ENCODE measurements around the gene TMEM132C. TPM values are rescaled to one million over a fixed set of nuclear protein-coding genes. Genes with fewer than 3 reads are reported as not detected.

Gene TMEM132C
- total RNA-seq, 2 experiments from 2014 or later, result not detected

DNA sequence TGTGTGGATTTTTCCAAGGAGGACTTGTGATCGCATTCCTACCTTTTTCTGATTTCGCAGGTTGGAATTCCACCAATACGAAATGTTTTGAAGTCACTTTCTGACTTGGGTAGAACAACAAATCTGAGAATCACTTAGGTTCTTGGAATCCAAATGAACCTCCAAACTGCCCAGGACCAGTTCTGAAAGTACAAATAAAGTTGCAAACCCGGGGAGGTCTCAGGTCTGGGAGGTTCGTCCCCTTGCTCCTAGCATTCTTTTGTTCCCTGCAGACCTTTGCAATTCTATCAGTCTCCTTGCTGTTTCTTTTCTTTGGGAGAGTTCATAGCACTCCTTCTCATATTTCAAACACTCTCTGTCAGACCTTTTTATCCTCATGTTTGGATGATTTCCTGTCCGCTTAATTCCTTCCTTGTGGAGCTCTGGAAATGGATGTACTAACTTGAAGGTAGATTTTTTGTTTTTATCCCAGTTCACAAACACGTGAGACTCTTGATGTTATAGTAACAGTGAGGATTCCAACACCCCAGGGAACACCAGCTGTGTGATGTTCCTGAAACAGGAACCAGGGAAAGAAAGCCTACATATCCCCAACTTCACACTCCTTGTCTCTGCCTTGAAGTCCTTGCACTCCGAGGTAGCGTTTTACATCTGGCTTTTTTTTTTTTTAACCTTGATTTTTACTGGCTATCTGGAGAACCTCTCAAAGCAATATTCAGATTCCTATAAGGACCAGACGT is 70.6 kb downstream of the TMEM132C start:
- POLR2A ChIA-PET, result no interaction called here
- DNase-seq (no peak), ATAC-seq (ENCODE audit: low read depth) (no peak)
- no peak overlapping the region for H3K4me3 Mint-ChIP-seq
- no peak overlapping the region for H3K27ac Mint-ChIP-seq
- no peaks in the 10 kb centered on the region for H3K36me3 Mint-ChIP-seq
- H3K9me3 Mint-ChIP-seq, result no peaks in the 10 kb centered on the region
- H3K4me1 Mint-ChIP-seq, result no peaks in the 10 kb centered on the region
- H3K27me3 Mint-ChIP-seq, result no peaks in the 10 kb centered on the region

DNA sequence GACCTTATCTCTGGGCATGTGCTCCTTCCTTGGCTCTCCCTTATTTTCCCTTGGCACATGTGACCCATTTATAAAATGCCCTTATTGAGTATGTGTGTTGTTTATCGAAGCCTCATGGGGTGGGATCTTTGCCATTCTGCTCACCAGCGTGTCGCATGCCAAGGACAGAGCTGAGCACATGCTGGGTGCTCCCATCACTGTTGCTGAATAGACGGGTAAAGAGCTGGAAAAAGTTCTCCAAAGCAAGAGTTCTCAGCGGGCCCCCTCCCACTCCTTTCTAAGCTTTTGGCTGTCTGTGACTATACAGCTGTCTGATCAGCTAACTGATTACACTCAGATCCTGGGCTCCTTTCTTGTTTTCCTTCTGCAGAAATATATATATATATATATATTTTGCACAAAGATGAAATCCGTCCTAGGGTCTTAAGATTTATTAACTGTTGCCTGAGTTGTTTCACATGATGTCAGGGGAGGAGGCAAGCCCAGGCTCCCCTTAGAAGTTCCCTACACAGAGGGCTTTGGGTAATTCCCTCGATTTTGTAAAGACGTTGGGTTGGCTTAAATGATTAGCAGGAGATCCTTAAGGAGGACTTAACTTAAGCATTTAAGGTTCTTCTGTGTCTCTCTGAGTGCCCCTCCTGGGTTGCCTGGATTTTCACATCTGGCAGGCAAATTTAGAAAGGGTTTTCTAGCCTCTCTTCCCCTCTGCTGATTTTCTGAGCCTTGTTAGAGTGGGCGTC is 71.6 kb downstream of the TMEM132C start:
- H3K27ac Mint-ChIP-seq, result no peak overlapping the region
- no peaks in the 10 kb centered on the region for H3K4me1 Mint-ChIP-seq
- no peaks in the 10 kb centered on the region for H3K9me3 Mint-ChIP-seq
- no peaks in the 10 kb centered on the region for H3K27me3 Mint-ChIP-seq
- no peak overlapping the region for H3K4me3 Mint-ChIP-seq
- POLR2A ChIA-PET, result no interaction called here
- no peaks in the 10 kb centered on the region for H3K36me3 Mint-ChIP-seq
- DNase-seq (no peak), ATAC-seq (ENCODE audit: low read depth) (no peak)

GRCh38 chr12:128339126-128339520 is 72.2 kb downstream of the TMEM132C start:
- ATAC-seq (ENCODE audit: low read depth) (no peak), DNase-seq (no peak)
- Mint-ChIP-seq H3K36me3 (no peaks in the 10 kb centered on the region), H3K9me3 (no peaks in the 10 kb centered on the region), H3K4me3 (no peak overlapping the region), H3K4me1 (no peaks in the 10 kb centered on the region), H3K27ac (no peak overlapping the region), H3K27me3 (no peaks in the 10 kb centered on the region)
- POLR2A ChIA-PET, result no interaction called here

DNA sequence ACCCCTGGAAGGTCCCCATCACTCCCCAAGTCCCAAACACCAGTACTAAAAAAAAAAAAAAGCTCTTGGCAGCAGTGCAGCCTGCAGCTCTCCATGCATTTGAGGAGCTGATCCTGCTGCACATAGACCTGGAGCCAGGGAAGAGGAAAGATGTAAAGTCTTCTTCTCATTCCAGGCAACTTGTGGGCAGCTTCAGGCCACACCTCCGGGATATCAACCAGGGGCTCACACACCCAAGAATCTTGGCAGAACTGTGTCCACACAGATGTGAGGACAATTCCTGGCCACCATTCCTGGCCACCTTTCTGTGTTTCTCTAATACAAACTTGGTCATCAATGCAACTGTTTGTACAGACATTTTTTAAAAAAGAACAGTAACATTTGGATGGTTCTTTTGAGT is 72.7 kb downstream of the TMEM132C start:
- H3K27ac Mint-ChIP-seq, result no peak overlapping the region

DNA sequence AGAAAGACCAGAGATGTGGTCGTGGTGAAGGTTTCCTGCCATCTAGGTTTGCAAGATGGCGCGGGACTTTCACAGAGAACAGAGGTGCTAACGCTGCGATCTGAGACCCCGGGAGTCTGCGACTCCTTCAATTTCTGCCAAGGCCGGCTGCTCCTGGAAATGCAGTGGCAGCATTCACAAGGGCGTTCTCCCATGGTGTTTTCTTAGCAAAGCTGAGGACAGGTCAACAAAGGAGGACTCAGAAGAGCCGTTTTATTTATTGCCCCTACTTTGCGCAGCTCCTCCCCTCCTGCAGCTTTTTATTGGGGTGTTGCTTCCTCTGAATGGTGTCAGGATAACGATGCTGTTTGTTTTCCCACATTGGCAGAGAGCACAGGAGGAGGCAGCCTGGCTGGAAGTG is 86.3 kb downstream of the TMEM132C start:
- Mint-ChIP-seq H3K27me3 (no peaks in the 10 kb centered on the region), H3K9me3 (peaks cover 18% of the 10 kb centered on the region), H3K4me1 (no peaks in the 10 kb centered on the region), H3K27ac (no peak overlapping the region), H3K36me3 (no peaks in the 10 kb centered on the region), H3K4me3 (no peak overlapping the region)
- ATAC-seq (ENCODE audit: low read depth) (no peak), DNase-seq (no peak)
- POLR2A ChIA-PET, result no interaction called here

More for the DNA sequence above, 72.7 kb downstream of the TMEM132C start:
- Mint-ChIP-seq H3K4me1 (no peaks in the 10 kb centered on the region), H3K9me3 (no peaks in the 10 kb centered on the region), H3K36me3 (no peaks in the 10 kb centered on the region), H3K27me3 (no peaks in the 10 kb centered on the region), H3K4me3 (no peak overlapping the region)
- DNase-seq (no peak), ATAC-seq (ENCODE audit: low read depth) (no peak)
- POLR2A ChIA-PET, result no interaction called here

- Mint-ChIP-seq H3K36me3 (no peaks in the 10 kb centered on the region), H3K27me3 (no peaks in the 10 kb centered on the region), H3K4me3 (no peak overlapping the region), H3K27ac (no peak overlapping the region), H3K4me1 (no peaks in the 10 kb centered on the region), H3K9me3 (peaks cover 10% of the 10 kb centered on the region)
- DNase-seq (no peak), ATAC-seq (ENCODE audit: low read depth) (no peak)
- POLR2A ChIA-PET, result no interaction called here
Observed at GRCh38 chr12:128356547-128356946, 89.6 kb downstream of the TMEM132C start.

GRCh38 chr12:128361400-128361995 is 94.5 kb downstream of the TMEM132C start:
- H3K27me3 Mint-ChIP-seq, result peaks cover 8% of the 10 kb centered on the region
- DNase-seq, result no peak
- POLR2A ChIA-PET, result no interaction called here
- H3K4me1 Mint-ChIP-seq, result no peaks in the 10 kb centered on the region
- H3K36me3 Mint-ChIP-seq, result no peaks in the 10 kb centered on the region
- no peak overlapping the region for H3K4me3 Mint-ChIP-seq
- H3K9me3 Mint-ChIP-seq, result no peaks in the 10 kb centered on the region
- no peak overlapping the region for H3K27ac Mint-ChIP-seq
- no peak for ATAC-seq (ENCODE audit: low read depth)

DNA sequence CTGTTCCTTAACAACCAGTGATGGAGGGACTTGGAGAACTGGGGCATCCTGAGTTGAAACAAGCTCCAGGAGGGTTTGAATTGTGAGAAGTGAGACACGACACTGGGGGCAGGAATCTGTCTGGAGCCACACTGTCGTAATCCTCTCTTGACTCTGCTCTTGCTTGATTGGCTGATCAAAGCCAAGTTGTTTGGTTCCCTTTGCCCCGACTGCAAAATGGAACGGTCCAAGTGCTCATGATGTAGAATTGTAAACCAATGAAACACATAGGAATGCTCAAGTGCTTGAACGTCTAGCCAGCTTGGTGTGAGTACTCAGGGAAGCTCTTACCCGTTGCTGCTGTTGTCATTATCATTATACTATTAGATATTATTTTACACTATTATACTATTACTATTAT is 98.1 kb downstream of the TMEM132C start:
- H3K4me3 Mint-ChIP-seq, result no peak overlapping the region
- POLR2A ChIA-PET, result no interaction called here
- no peaks in the 10 kb centered on the region for H3K36me3 Mint-ChIP-seq
- H3K9me3 Mint-ChIP-seq, result no peaks in the 10 kb centered on the region
- no peak overlapping the region for H3K27ac Mint-ChIP-seq
- peaks cover 12% of the 10 kb centered on the region for H3K27me3 Mint-ChIP-seq
- no peak for ATAC-seq (ENCODE audit: low read depth)
- no peaks in the 10 kb centered on the region for H3K4me1 Mint-ChIP-seq
- DNase-seq, result no peak

DNA sequence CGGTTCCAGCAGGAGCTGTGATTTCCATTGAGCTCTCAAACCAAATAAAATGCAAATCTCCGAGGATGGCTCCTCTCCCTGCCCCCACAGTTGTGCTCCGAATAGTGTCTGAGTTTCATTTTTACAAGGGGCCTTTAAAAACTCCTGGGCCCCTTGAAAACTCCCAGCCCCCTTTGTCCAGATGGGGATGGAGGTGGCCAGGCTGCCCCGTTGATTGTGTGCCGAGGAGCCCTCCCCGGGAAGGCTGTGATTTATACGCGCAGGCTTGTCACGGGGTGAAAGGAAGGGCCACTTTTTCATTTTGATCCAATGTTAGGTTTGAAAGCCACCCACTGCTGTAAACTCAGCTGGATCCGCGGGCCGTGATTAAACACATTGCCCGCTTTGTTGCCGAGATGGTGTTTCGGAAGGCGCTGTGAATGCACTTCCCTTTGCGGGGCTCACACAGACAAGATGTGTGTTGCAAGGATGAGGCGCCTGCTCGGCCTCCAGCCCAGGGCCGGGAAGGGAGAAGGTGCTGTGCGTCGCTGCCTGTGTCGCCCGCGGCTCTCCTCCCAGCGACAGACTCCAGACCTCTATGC is 98.8 kb downstream of the TMEM132C start:
- Mint-ChIP-seq H3K9me3 (peaks cover 2% of the 10 kb centered on the region), H3K4me3 (no peak overlapping the region), H3K36me3 (no peaks in the 10 kb centered on the region), H3K27ac (no peak overlapping the region), H3K4me1 (no peaks in the 10 kb centered on the region), H3K27me3 (peaks cover 12% of the 10 kb centered on the region)
- DNase-seq, result no peak
- no peak for ATAC-seq (ENCODE audit: low read depth)
- POLR2A ChIA-PET, result no interaction called here

DNA sequence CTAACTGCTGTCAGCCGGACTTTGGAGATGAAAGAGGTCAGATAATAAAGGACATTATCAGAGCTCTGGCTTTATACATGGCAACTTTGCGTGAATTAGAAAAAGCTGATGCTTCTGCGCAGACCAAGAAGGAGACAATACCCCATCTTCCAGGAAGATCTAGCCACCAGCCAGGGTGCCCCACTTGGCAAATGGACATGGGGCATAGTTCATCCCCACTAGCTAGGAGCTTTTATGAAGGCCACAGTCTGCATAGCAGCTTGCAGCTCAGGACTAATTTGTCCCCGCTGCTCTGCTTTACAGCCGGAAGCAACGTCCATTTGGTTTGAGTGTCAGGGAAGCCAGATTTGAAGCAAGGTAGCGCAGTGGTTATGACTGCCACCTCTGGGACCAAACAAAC is 101.0 kb downstream of the TMEM132C start:
- ATAC-seq (ENCODE audit: low read depth), result no peak

GRCh38 chr12:128381541-128381940 is 114.6 kb downstream of the TMEM132C start:
- DNase-seq (no peak), ATAC-seq (ENCODE audit: low read depth) (no peak)
- Mint-ChIP-seq H3K27me3 (no peaks in the 10 kb centered on the region), H3K36me3 (no peaks in the 10 kb centered on the region), H3K4me3 (no peak overlapping the region), H3K4me1 (no peaks in the 10 kb centered on the region), H3K9me3 (peaks cover 9% of the 10 kb centered on the region), H3K27ac (no peak overlapping the region)
- POLR2A ChIA-PET, result no interaction called here

More for the DNA sequence above, 101.0 kb downstream of the TMEM132C start:
- no peak for DNase-seq
- no peak overlapping the region for H3K27ac Mint-ChIP-seq
- POLR2A ChIA-PET, result no interaction called here
- H3K9me3 Mint-ChIP-seq, result peaks cover 2% of the 10 kb centered on the region
- peaks cover 12% of the 10 kb centered on the region for H3K27me3 Mint-ChIP-seq
- H3K36me3 Mint-ChIP-seq, result no peaks in the 10 kb centered on the region
- H3K4me3 Mint-ChIP-seq, result no peak overlapping the region
- H3K4me1 Mint-ChIP-seq, result no peaks in the 10 kb centered on the region

DNA sequence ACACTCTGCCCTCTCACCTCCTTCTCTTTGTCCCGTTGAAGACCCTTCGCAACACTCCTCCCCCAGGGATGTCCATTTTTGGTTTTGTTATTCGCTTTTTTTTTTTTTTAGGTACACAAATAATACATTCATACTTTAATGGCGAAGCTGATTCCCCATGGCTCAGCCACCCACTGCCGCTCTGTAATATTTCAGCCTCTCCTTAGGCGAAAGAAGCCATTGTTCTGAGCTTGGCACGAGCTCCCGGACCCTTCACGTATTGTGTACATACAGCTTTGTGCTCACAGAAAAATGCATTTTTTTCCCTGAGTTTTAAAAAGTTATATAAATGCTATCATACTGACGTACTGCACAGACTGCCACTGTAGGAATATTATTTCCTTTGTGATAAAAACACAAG is 115.0 kb downstream of the TMEM132C start:
- Mint-ChIP-seq H3K36me3 (no peaks in the 10 kb centered on the region), H3K27ac (no peak overlapping the region), H3K9me3 (peaks cover 9% of the 10 kb centered on the region), H3K4me1 (no peaks in the 10 kb centered on the region), H3K27me3 (no peaks in the 10 kb centered on the region), H3K4me3 (no peak overlapping the region)
- DNase-seq, result no peak
- POLR2A ChIA-PET, result interaction anchor here (0.6 kb wide), 1 partner anchor 58 kb away, joined by 4 read pairs; no protein-coding TSS in a partner anchor
- no peak for ATAC-seq (ENCODE audit: low read depth)

- Mint-ChIP-seq H3K36me3 (no peaks in the 10 kb centered on the region), H3K4me1 (no peaks in the 10 kb centered on the region), H3K27ac (no peak overlapping the region), H3K27me3 (no peaks in the 10 kb centered on the region), H3K4me3 (no peak overlapping the region), H3K9me3 (peaks cover 9% of the 10 kb centered on the region)
- no peak for ATAC-seq (ENCODE audit: low read depth)
- POLR2A ChIA-PET, result no interaction called here
- DNase-seq, result no peak
Observed at GRCh38 chr12:128382946-128383345, 116.0 kb downstream of the TMEM132C start.
